ENCODE measurements around the gene SLC8A3. TPM values are rescaled to one million over a fixed set of nuclear protein-coding genes. Genes with fewer than 3 reads are reported as not detected.

The SLC8A3 gene
- total and polyA plus RNA-seq, 12 donors, result 0.01 to 0.26 (median 0.14) TPM; not detected in 4

- Histone ChIP-seq H3K27ac (no peak overlapping the region), H3K36me3 (no peaks in the 10 kb centered on the region), H3K4me3 (no peak overlapping the region), H3K4me1 (no peaks in the 10 kb centered on the region), H3K27me3 (peaks cover 0 to 56% (median 15%) of the 10 kb centered on the region in 7 donors), H3K9me3 (no peaks in the 10 kb centered on the region)
- no peak for ATAC-seq
- DNase-seq, result no peak
- intact Hi-C loops (cut with DNase I), result no loop called here
- 39 to 45% methylated on average over 4 of the region's 4 CpGs for WGBS, 2 donors
- no peak for TF ChIP-seq CTCF (IDR thresholded peaks at IDR 0.05)
Observed at GRCh38 chr14:70149596-70150165, 39.1 kb downstream of the SLC8A3 start.

- no peaks in the 10 kb centered on the region for H3K36me3 ChIP-seq
- 28 to 46% methylated on average over 3 of the region's 3 CpGs for WGBS, 2 donors
- H3K4me3 ChIP-seq, result no peak overlapping the region
- ATAC-seq, result no peak
- no peak for TF ChIP-seq CTCF (IDR thresholded peaks at IDR 0.05)
- H3K27me3 ChIP-seq, result peaks cover 0 to 56% (median 15%) of the 10 kb centered on the region in 7 donors
- no peaks in the 10 kb centered on the region for H3K9me3 ChIP-seq
- H3K4me1 ChIP-seq, result no peaks in the 10 kb centered on the region
- DNase-seq, result no peak
- intact Hi-C loops (cut with DNase I), result no loop called here
- H3K27ac ChIP-seq, result no peak overlapping the region
Observed at GRCh38 chr14:70148911-70149595, 39.7 kb downstream of the SLC8A3 start.

GRCh38 chr14:70148351-70148750 is 40.4 kb downstream of the SLC8A3 start:
- no peak overlapping the region for H3K4me3 ChIP-seq
- H3K4me1 ChIP-seq, result no peaks in the 10 kb centered on the region
- no peak for ATAC-seq
- TF ChIP-seq CTCF (IDR thresholded peaks at IDR 0.05), result no peak
- H3K36me3 ChIP-seq, result no peaks in the 10 kb centered on the region
- no peaks in the 10 kb centered on the region for H3K9me3 ChIP-seq
- DNase-seq, result no peak
- 72 to 81% methylated on average over 3 of the region's 3 CpGs for WGBS, 2 donors
- H3K27me3 ChIP-seq, result peaks cover 0 to 61% (median 15%) of the 10 kb centered on the region in 7 donors
- intact Hi-C loops (cut with DNase I), result no loop called here
- no peak overlapping the region for H3K27ac ChIP-seq

- ATAC-seq (no peak), DNase-seq (no peak)
- 64 to 66% methylated on average over 6 of the region's 6 CpGs for WGBS, 2 donors
- intact Hi-C loops (cut with DNase I), result no loop called here
- no peaks in the 10 kb centered on the region for H3K36me3 ChIP-seq
- H3K4me1 ChIP-seq, result no peaks in the 10 kb centered on the region
- no peak overlapping the region for H3K4me3 ChIP-seq
- H3K9me3 ChIP-seq, result no peaks in the 10 kb centered on the region
- H3K27ac ChIP-seq, result no peak overlapping the region
- H3K27me3 ChIP-seq, result peaks cover 0 to 51% (median 11%) of the 10 kb centered on the region in 7 donors
- no peak for TF ChIP-seq CTCF (IDR thresholded peaks at IDR 0.05)
Observed at GRCh38 chr14:70144046-70144445, 44.7 kb downstream of the SLC8A3 start.

Data from heart right ventricle (tissue), 16 donors.